K562 (cell line): ENCODE results near the gene CXCL6. TPM values are rescaled to one million over a fixed set of nuclear protein-coding genes. Genes with fewer than 3 reads are reported as not detected.
A peak's percentile ranks its signal among the peaks of the same experiment; 100 is the strongest.

Experiments
- ATF2 ChIP-seq: sonication (generic); formaldehyde crosslinking; IDR thresholded peaks from 2 replicates; pipeline ENCODE4 v1.8.1; 2022; ENCODE audit warnings: missing genetic modification reagents
- BDP1 ChIP-seq: IDR thresholded peaks from 3 replicates; pipeline ENCODE4 v1.6.1; 2011; ENCODE audit not compliant: insufficient read length, insufficient read depth
- C11orf30 ChIP-seq: fragments of 450-650 bp; IDR thresholded peaks from 2 replicates; pipeline ENCODE4 v1.6.1; 2016; ENCODE audit warnings: low read depth, mild to moderate bottlenecking
- CSDE1 ChIP-seq, 2 experiments: fragments of 450-650 bp; IDR thresholded peaks; 2 replicates each; pipeline ENCODE4 v1.6.1; 2016; ENCODE audit warnings: mild to moderate bottlenecking in 1 of 2
- DEAF1 ChIP-seq: fragments of 450-650 bp; formaldehyde crosslinking; IDR thresholded peaks from 2 replicates; pipeline ENCODE4 v1.4.0; 2020; ENCODE audit warnings: mild to moderate bottlenecking, moderate library complexity
- E2F5 ChIP-seq: sonication (generic); formaldehyde crosslinking; IDR thresholded peaks from 2 replicates; pipeline ENCODE4 v1.8.0; 2022; ENCODE audit warnings: mild to moderate bottlenecking, missing genetic modification reagents
- HDAC3 ChIP-seq: fragments of 450-650 bp; IDR thresholded peaks from 2 replicates; pipeline ENCODE4 v1.6.1; 2018; ENCODE audit warnings: borderline replicate concordance, mild to moderate bottlenecking, moderate library complexity; ENCODE audit not compliant: partially characterized antibody
- MED1 ChIP-seq: sonication (generic); formaldehyde crosslinking; IDR thresholded peaks from 2 replicates; pipeline ENCODE4 v1.8.1; 2023; ENCODE audit warnings: missing genetic modification reagents, borderline replicate concordance
- RBM15 ChIP-seq: fragments of 200-400 bp; formaldehyde crosslinking; IDR thresholded peaks from 2 replicates; pipeline ENCODE4 v1.6.1; 2018; ENCODE audit warnings: mild to moderate bottlenecking, low read length, moderate library complexity; ENCODE audit not compliant: insufficient read depth
- RNF2 ChIP-seq: sonication (generic); IDR thresholded peaks from 2 replicates; pipeline ENCODE4 v1.6.1; 2016
- TFAP4 ChIP-seq: sonication (generic); formaldehyde crosslinking; IDR thresholded peaks from 2 replicates; pipeline ENCODE4 v1.8.0; 2022; ENCODE audit warnings: missing genetic modification reagents, mild to moderate bottlenecking, moderate library complexity, borderline replicate concordance
- TRIM24 ChIP-seq, 2 experiments: fragments of 450-650 bp; IDR thresholded peaks; 2 replicates each; pipeline ENCODE4 v1.6.1; 2016
- XRCC3 ChIP-seq: fragments of 450-650 bp; IDR thresholded peaks from 2 replicates; pipeline ENCODE4 v1.6.1; 2017; ENCODE audit warnings: mild to moderate bottlenecking, moderate library complexity
- ZFP36 ChIP-seq: fragments of 150-350 bp; IDR thresholded peaks from 2 replicates; pipeline ENCODE4 v1.6.1; 2018; ENCODE audit warnings: low read length, low read depth; ENCODE audit not compliant: partially characterized antibody
- ZFP91 ChIP-seq: sonication (generic); formaldehyde crosslinking; IDR thresholded peaks from 2 replicates; pipeline ENCODE4 v1.8.0; 2022; ENCODE audit warnings: mild to moderate bottlenecking, missing genetic modification reagents
- ZNF507 ChIP-seq: conservative IDR thresholded peaks from 2 replicates; pipeline ENCODE4 v1.6.1; 2017; ENCODE audit warnings: missing genetic modification characterization, missing compliant biosample characterization
- ZNF589 ChIP-seq: fragments of 200-800 bp; sonication (Bioruptor generic); IDR thresholded peaks from 2 replicates; pipeline ENCODE4 v1.6.1; 2016; ENCODE audit warnings: low read depth, missing genetic modification characterization, missing compliant biosample characterization
- ZSCAN32 ChIP-seq: fragments of 450-650 bp; formaldehyde crosslinking; IDR thresholded peaks from 2 replicates; pipeline ENCODE4 v1.4.0; 2020; ENCODE audit warnings: mild to moderate bottlenecking, moderate library complexity
- polyA plus RNA-seq, 8 experiments: library from polyadenylated mRNA; depleted of rRNA in 4 of 8; stranded (reverse) in 5 of 8; unstranded in 3 of 8; fragments of >200 nt; fragmentation: Nextera tagmentation in 2 of 8; fragmentation: Illumina TruSeq in 1 of 8; extraction: Ambion mirVana in 2 of 8; extraction: Trizol in 1 of 8; gene quantifications; 2 replicates each; pipeline versions ENCODE4 v1.2.1 to v1.2.3, GENCODE V29; 2011 to 2014; ENCODE audit warnings: inconsistent platforms in 1 of 8, missing spikeins in 1 of 8
- total RNA-seq, 7 experiments: library from RNA; depleted of rRNA in 6 of 7; stranded (reverse); fragments of >200 nt in 6 of 7; fragmentation: Illumina TruSeq in 2 of 7; extraction: Trizol in 2 of 7; gene quantifications; 2 replicates each; pipeline versions ENCODE4 v1.2.1 to v1.2.3, GENCODE V29; 2011 to 2021; ENCODE audit warnings: low replicate concordance in 1 of 7
- TF ChIP-seq, protein P1 (sequence below), 2 experiments: fragments of 450-650 bp; conservative IDR thresholded peaks; 2 replicates each; pipeline ENCODE4 v1.6.1; 2017; ENCODE audit warnings: mild to moderate bottlenecking in 2 of 2, moderate library complexity in 2 of 2
- TF ChIP-seq, protein P2 (sequence below): fragments of 250-450 bp; sonication (Bioruptor Pico); IDR thresholded peaks from 2 replicates; pipeline ENCODE4 v1.8.0; 2021; ENCODE audit warnings: moderate library complexity, mild to moderate bottlenecking, inconsistent platforms

Gene CXCL6
- total and polyA plus RNA-seq, 9 of the 15 experiments (the other 6 are each of a cell fraction or from before 2014, with no cell fraction given) = not detected

- TF ChIP-seq ZNF589 (peak; percentile 40; the same call in 1 of the 2 replicates), DEAF1 (CRISPR knock-in tag) (no peak), TFAP4 (CRISPR knock-in tag) (no peak), MED1 (no peak), CSDE1 (IDR thresholded peaks at IDR 0.05) (no peak), E2F5 (CRISPR knock-in tag) (no peak), RBM15 (no peak), ZSCAN32 (CRISPR knock-in tag) (no peak), HDAC3 (peak; percentile 84), ZFP36 (no peak), ATF2 (CRISPR knock-in tag) (no peak), XRCC3 (no peak), ZFP91 (CRISPR knock-in tag) (no peak), C11orf30 (peak; percentile 99), TRIM24 (IDR thresholded peaks at IDR 0.05) (peak; percentile 90 to 92), RNF2 (peak; percentile 38; the same call in 1 of the 2 replicates), ZNF507 (no peak), BDP1 (no peak)
- TF ChIP-seq, protein P1, sequence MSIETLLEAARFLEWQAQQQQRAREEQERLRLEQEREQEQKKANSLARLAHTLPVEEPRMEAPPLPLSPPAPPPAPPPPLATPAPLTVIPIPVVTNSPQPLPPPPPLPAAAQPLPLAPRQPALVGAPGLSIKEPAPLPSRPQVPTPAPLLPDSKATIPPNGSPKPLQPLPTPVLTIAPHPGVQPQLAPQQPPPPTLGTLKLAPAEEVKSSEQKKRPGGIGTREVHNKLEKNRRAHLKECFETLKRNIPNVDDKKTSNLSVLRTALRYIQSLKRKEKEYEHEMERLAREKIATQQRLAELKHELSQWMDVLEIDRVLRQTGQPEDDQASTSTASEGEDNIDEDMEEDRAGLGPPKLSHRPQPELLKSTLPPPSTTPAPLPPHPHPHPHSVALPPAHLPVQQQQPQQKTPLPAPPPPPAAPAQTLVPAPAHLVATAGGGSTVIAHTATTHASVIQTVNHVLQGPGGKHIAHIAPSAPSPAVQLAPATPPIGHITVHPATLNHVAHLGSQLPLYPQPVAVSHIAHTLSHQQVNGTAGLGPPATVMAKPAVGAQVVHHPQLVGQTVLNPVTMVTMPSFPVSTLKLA (conservative IDR thresholded peaks at IDR 0.05) = peak in 1 of 2 experiments; percentile 46; a peak in 1 of 4 replicates
- TF ChIP-seq, protein P2, sequence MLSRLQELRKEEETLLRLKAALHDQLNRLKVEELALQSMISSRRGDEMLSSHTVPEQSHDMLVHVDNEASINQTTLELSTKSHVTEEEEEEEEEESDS (CRISPR knock-in tag) = no peak
These were observed 3.7 kb upstream of the CXCL6 start (continued) for GRCh38 chr4:73832651-73833237.
